AG04450 (cell line): ENCODE measurements around the gene NFAT5. TPM values are rescaled to one million over a fixed set of nuclear protein-coding genes. Genes with fewer than 3 reads are reported as not detected.

Experiments
- CTCF ChIA-PET: fragments of 300-600, 350-600 bp; formaldehyde crosslinking; extraction: SDS; loops from one replicate; lab custom pipeline; 2022; ENCODE audit warnings: antibody characterized with exemption, inconsistent platforms; lab: Charles Lee
- POLR2A ChIA-PET: fragments of 350-600 bp; formaldehyde crosslinking; extraction: SDS; loops from one replicate; lab custom pipeline; 2021; ENCODE audit warnings: antibody characterized with exemption, inconsistent platforms; lab: Yijun Ruan, JAX
- DNase-seq: peaks from one replicate; pipeline ENCODE4 v3.0.0-alpha.2; 2011; ENCODE audit warnings: low read depth, low spot score
- H3K27ac ChIP-seq: one replicate; pipeline ENCODE4 v1.5.1; 2012; ENCODE audit warnings: low read depth, low read length, control low read depth
- H3K27me3 ChIP-seq: one replicate; pipeline ENCODE4 v1.6.0; 2012; ENCODE audit warnings: low read length; ENCODE audit not compliant: control insufficient read depth, insufficient read depth
- H3K4me3 ChIP-seq: 2 replicates; pipeline ENCODE4 v1.5.1; 2011; ENCODE audit warnings: mild to moderate bottlenecking, low read depth, low read length, control low read depth
- H3K9me3 ChIP-seq: 2 replicates; pipeline ENCODE4 v1.5.1; 2012; ENCODE audit warnings: low read length; ENCODE audit not compliant: control insufficient read depth, insufficient read depth
- CTCF ChIP-seq: IDR thresholded peaks from 2 replicates; pipeline ENCODE4 v1.5.1; 2011; ENCODE audit warnings: low read depth, low read length, control low read depth, inconsistent platforms
- polyA plus RNA-seq: library from polyadenylated mRNA; depleted of rRNA; stranded (reverse); fragments of >200 nt; gene quantifications from 2 replicates; pipeline ENCODE4 v1.2.3, GENCODE V29; 2011

The NFAT5 gene
- polyA plus RNA-seq, 1 experiment = 36.9 TPM

GRCh38 chr16:69711115-69711740 lies 145.5 kb downstream of the NFAT5 start:
- TF ChIP-seq CTCF = no peak
- DNase-seq = peak; percentile 56
- H3K27ac ChIP-seq = peak overlapping the region; percentile 39
- no peaks in the 10 kb centered on the region for H3K27me3 ChIP-seq
- POLR2A ChIA-PET = interaction anchor here (0.7 kb wide), 1 partner anchor 46 kb away, joined by 3 read pairs; no protein-coding TSS in a partner anchor
- H3K9me3 ChIP-seq = no peaks in the 10 kb centered on the region
- CTCF ChIA-PET = interaction anchor here (0.6 to 3.0 kb wide), 3 partner anchors 43 to 291 kb away, joined by 3 to 33 read pairs (median 4); partner anchors contain the start of gene NOB1
- H3K4me3 ChIP-seq = no peak overlapping the region

GRCh38 chr16:69712277-69712676 lies 146.5 kb downstream of the NFAT5 start:
- H3K4me3 ChIP-seq = no peak overlapping the region
- no peaks in the 10 kb centered on the region for H3K27me3 ChIP-seq
- ChIA-PET CTCF (interaction anchor here (1.1 kb wide), 1 partner anchor 43 kb away, joined by 4 read pairs; the partner anchor contains the start of gene NOB1), POLR2A (interaction anchor here (0.7 kb wide), 1 partner anchor 44 kb away, joined by 3 read pairs; no protein-coding TSS in a partner anchor)
- H3K27ac ChIP-seq = no peak overlapping the region
- no peak for DNase-seq
- no peak for TF ChIP-seq CTCF
- H3K9me3 ChIP-seq = no peaks in the 10 kb centered on the region

- TF ChIP-seq CTCF = no peak
- CTCF ChIA-PET = interaction anchor here (1.3 kb wide), 1 partner anchor 41 kb away, joined by 5 read pairs; the partner anchor contains the start of gene NOB1
- POLR2A ChIA-PET = interaction anchor here (0.6 to 1.1 kb wide), 2 partner anchors 13 to 26 kb away, joined by 7 to 10 read pairs; partner anchors contain the start of gene NQO1
- DNase-seq = no peak
- Histone ChIP-seq H3K9me3 (no peaks in the 10 kb centered on the region), H3K27ac (no peak overlapping the region), H3K4me3 (no peak overlapping the region), H3K27me3 (no peaks in the 10 kb centered on the region)
Measured at GRCh38 chr16:69712914-69713581, 147.3 kb downstream of the NFAT5 start.

- no peak overlapping the region for H3K4me3 ChIP-seq
- H3K27me3 ChIP-seq = no peaks in the 10 kb centered on the region
- no peaks in the 10 kb centered on the region for H3K9me3 ChIP-seq
- no peak overlapping the region for H3K27ac ChIP-seq
- no peak for DNase-seq
- ChIA-PET POLR2A (interaction anchor here (1.2 kb wide), 1 partner anchor 9 kb away, joined by 8 read pairs; the partner anchor contains the start of gene NQO1), CTCF (interaction anchor here (1.2 kb wide), 1 partner anchor 321 kb away, joined by 3 read pairs; no protein-coding TSS in a partner anchor)
- no peak for TF ChIP-seq CTCF
Measured at GRCh38 chr16:69717066-69717465, 151.3 kb downstream of the NFAT5 start.
